Kidney epithelial cell (primary cell): ENCODE results near the gene OST4. TPM values are rescaled to one million over a fixed set of nuclear protein-coding genes. Genes with fewer than 3 reads are reported as not detected.

Experiments
- DNase-seq: peaks from one replicate; pipeline ENCODE4 v3.0.0-alpha.2; 2010; ENCODE audit warnings: low read depth
- H3K27me3 ChIP-seq: 2 replicates; pipeline ENCODE4 v1.6.0; 2011; ENCODE audit warnings: low read length; ENCODE audit not compliant: control insufficient read depth, insufficient read depth
- H3K36me3 ChIP-seq: 2 replicates; pipeline ENCODE4 v1.5.1; 2011; ENCODE audit warnings: low read length; ENCODE audit not compliant: control insufficient read depth, insufficient read depth
- H3K4me3 ChIP-seq: 2 replicates; pipeline ENCODE4 v1.5.1; 2011; ENCODE audit warnings: low read depth, mild to moderate bottlenecking, control low read depth, low read length
- CTCF ChIP-seq: IDR thresholded peaks from 2 replicates; pipeline ENCODE4 v1.5.1; 2011; ENCODE audit warnings: mild to moderate bottlenecking, moderate library complexity, low read length, control low read depth, inconsistent platforms; ENCODE audit not compliant: insufficient read depth, poor library complexity, severe bottlenecking
- total RNA-seq: library from RNA; depleted of rRNA; stranded (reverse); fragments of >200 nt; gene quantifications from 2 replicates; pipeline ENCODE4 v1.2.3, GENCODE V29; 2015

The OST4 gene
- total RNA-seq, 1 donor from 2014 or later = 237 TPM

- no peak for TF ChIP-seq CTCF
- no peak for DNase-seq
- H3K36me3 ChIP-seq = no peaks in the 10 kb centered on the region
- H3K27me3 ChIP-seq = no peaks in the 10 kb centered on the region
- H3K4me3 ChIP-seq = no peak overlapping the region
These were observed 25.9 kb upstream of the OST4 start for GRCh38 chr2:27097341-27097740.

GRCh38 chr2:27096748-27097297, 25.4 kb upstream of the OST4 start:
- Histone ChIP-seq H3K4me3 (no peak overlapping the region), H3K36me3 (no peaks in the 10 kb centered on the region), H3K27me3 (no peaks in the 10 kb centered on the region)
- no peak for TF ChIP-seq CTCF
- DNase-seq = no peak

GRCh38 chr2:27095745-27096651, 24.5 kb upstream of the OST4 start:
- Histone ChIP-seq H3K4me3 (peak overlapping the region; percentile 16), H3K36me3 (no peaks in the 10 kb centered on the region)
- no peak for DNase-seq

GRCh38 chr2:27095427-27095744, 23.9 kb upstream of the OST4 start:
- H3K27me3 ChIP-seq = no peaks in the 10 kb centered on the region
- H3K4me3 ChIP-seq = no peak overlapping the region
- no peak for TF ChIP-seq CTCF
- DNase-seq = no peak
- H3K36me3 ChIP-seq = no peaks in the 10 kb centered on the region

More at GRCh38 chr2:27095745-27096651, 24.5 kb upstream of the OST4 start:
- H3K27me3 ChIP-seq = no peaks in the 10 kb centered on the region
- TF ChIP-seq CTCF = no peak

GRCh38 chr2:27094353-27094984, 23.0 kb upstream of the OST4 start:
- Histone ChIP-seq H3K36me3 (no peaks in the 10 kb centered on the region), H3K27me3 (no peaks in the 10 kb centered on the region), H3K4me3 (no peak overlapping the region)
- no peak for TF ChIP-seq CTCF
- no peak for DNase-seq
